ENCODE data around the gene ELMOD3. TPM values are rescaled to one million over a fixed set of nuclear protein-coding genes. Genes with fewer than 3 reads are reported as not detected.
A peak's percentile ranks its signal among the peaks of the same experiment; 100 is the strongest.

ELMOD3 gene
- total RNA-seq, 2 donors from 2014 or later: 21.4 to 38.7 TPM

- Histone ChIP-seq H3K27ac (peak overlapping the region; percentile 68 to 75), H3K36me3 (no peaks in the 10 kb centered on the region), H3K27me3 (replicated peaks; ENCODE audit: insufficient read depth) (no peaks in the 10 kb centered on the region), H3K4me3 (peak overlapping the region; percentile 53), H3K9me3 (no peaks in the 10 kb centered on the region), H3K4me1 (ENCODE audit: control insufficient read depth in 1 of 2, low read depth in 2 of 2) (peaks cover 12 to 29% of the 10 kb centered on the region in 2 donors)
- TF ChIP-seq, protein P1, sequence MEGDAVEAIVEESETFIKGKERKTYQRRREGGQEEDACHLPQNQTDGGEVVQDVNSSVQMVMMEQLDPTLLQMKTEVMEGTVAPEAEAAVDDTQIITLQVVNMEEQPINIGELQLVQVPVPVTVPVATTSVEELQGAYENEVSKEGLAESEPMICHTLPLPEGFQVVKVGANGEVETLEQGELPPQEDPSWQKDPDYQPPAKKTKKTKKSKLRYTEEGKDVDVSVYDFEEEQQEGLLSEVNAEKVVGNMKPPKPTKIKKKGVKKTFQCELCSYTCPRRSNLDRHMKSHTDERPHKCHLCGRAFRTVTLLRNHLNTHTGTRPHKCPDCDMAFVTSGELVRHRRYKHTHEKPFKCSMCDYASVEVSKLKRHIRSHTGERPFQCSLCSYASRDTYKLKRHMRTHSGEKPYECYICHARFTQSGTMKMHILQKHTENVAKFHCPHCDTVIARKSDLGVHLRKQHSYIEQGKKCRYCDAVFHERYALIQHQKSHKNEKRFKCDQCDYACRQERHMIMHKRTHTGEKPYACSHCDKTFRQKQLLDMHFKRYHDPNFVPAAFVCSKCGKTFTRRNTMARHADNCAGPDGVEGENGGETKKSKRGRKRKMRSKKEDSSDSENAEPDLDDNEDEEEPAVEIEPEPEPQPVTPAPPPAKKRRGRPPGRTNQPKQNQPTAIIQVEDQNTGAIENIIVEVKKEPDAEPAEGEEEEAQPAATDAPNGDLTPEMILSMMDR (IDR thresholded peaks at IDR 0.05): peak; percentile 100
- DNase-seq (ENCODE audit: low spot score) (peak; percentile 78), ATAC-seq (ENCODE audit: insufficient number of reproducible peaks, low FRiP score, low read depth) (peak; percentile 75)
Observed at GRCh38 chr2:85420536-85421259, 66.1 kb downstream of the ELMOD3 start.

DNA sequence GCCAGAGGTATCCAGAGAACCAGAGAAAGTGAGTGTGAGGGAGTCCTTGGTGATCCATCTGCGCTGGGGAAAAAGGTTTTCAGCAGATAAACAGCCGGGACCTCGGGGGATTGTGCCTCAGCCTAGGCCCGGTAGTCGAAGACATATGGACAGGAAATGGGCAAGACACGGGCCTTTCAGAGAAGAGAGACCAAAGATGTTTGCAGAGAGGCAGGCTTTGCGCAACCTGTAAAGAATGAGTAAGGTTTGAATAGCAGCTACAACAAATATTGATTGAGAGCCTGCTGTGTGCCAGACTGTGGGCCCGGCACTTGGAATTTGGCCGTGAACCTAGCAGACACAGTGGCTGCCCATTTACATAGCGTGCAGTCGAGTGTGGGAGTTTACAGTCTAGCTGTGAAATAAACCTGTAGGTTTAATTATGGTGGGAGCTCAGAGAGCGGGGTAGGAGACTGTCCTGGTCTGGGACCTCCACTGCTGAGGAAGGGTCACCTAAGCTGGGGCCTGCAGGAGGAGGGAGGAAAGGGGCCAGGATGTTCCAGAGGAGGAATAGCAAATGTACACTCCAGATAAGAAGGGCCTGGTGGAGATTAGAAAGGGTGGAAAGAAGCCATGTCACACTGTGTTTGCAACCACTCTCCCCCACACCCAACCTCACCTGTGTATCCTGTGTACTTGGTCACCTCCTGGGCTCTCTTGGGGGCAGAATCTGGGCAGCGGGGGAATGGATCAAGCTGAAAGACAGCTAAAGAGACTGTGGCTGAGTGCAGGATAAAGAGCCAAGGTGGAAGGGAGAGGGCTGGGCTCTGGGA, 66.9 kb downstream of the ELMOD3 start:
- ATAC-seq (ENCODE audit: insufficient number of reproducible peaks, low FRiP score, low read depth): no peak
- Histone ChIP-seq H3K9me3 (no peaks in the 10 kb centered on the region), H3K36me3 (no peaks in the 10 kb centered on the region), H3K4me3 (peak overlapping the region; percentile 53), H3K27ac (peak overlapping the region; percentile 68 to 75), H3K4me1 (ENCODE audit: control insufficient read depth in 1 of 2, low read depth in 2 of 2) (peaks cover 12 to 29% of the 10 kb centered on the region in 2 donors), H3K27me3 (replicated peaks; ENCODE audit: insufficient read depth) (no peaks in the 10 kb centered on the region)
- no peak for DNase-seq (ENCODE audit: low spot score)
- TF ChIP-seq, protein P1 (IDR thresholded peaks at IDR 0.05): no peak

DNA sequence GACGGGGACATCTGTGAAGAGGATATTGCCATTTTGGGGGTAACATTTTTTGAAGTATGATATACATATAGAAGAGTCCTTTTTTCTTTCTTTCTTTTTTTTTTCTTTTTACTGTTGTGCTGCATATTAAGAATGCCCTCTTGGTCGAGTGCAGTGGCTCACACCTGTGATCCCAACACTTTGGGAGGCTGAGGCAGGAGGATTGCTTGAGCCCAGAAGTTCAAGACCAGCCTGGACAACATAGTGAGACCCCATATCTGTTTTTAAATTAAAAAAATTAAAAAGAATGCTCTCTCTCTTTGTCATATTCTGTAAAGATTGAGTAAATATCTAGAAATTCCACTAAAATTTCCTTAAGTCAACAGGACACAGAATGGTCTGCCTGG, 67.5 kb downstream of the ELMOD3 start:
- no peak overlapping the region for H3K4me3 ChIP-seq
- no peak for DNase-seq (ENCODE audit: low spot score)
- TF ChIP-seq, protein P1 (IDR thresholded peaks at IDR 0.05): no peak
- no peak overlapping the region for H3K27ac ChIP-seq
- H3K4me1 ChIP-seq (ENCODE audit: control insufficient read depth in 1 of 2, low read depth in 2 of 2): peaks cover 12 to 29% of the 10 kb centered on the region in 2 donors
- H3K36me3 ChIP-seq: no peaks in the 10 kb centered on the region
- ATAC-seq (ENCODE audit: insufficient number of reproducible peaks, low FRiP score, low read depth): no peak
- H3K27me3 ChIP-seq (replicated peaks; ENCODE audit: insufficient read depth): no peaks in the 10 kb centered on the region
- no peaks in the 10 kb centered on the region for H3K9me3 ChIP-seq

DNA sequence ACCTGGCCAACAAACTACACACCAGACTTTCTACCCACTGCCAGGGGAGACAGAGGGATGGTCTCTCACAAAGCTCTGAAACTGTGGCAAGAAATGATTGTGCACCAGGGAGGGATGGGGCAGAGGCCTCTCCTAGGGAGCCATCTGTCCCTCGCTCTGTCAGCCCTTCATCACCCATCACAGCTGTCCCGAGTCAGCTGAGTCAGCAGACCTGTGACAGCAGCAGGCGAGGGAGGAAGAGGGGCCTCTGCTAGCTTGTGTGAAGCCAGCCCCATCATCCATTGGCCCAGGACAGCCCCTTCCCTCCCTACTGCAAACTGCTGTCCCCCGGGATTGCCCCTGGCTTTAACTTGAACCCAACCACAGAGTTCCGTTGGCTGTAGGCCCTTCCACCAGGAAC, 69.0 kb downstream of the ELMOD3 start:
- no peaks in the 10 kb centered on the region for H3K27me3 ChIP-seq (replicated peaks; ENCODE audit: insufficient read depth)
- H3K4me3 ChIP-seq: no peak overlapping the region
- H3K4me1 ChIP-seq (ENCODE audit: control insufficient read depth in 1 of 2, low read depth in 2 of 2): peaks cover 12 to 24% of the 10 kb centered on the region in 2 donors
- ATAC-seq (ENCODE audit: insufficient number of reproducible peaks, low FRiP score, low read depth) (no peak), DNase-seq (ENCODE audit: low spot score) (no peak)
- H3K27ac ChIP-seq: no peak overlapping the region
- no peaks in the 10 kb centered on the region for H3K36me3 ChIP-seq
- no peaks in the 10 kb centered on the region for H3K9me3 ChIP-seq
- TF ChIP-seq, protein P1 (IDR thresholded peaks at IDR 0.05): no peak

DNA sequence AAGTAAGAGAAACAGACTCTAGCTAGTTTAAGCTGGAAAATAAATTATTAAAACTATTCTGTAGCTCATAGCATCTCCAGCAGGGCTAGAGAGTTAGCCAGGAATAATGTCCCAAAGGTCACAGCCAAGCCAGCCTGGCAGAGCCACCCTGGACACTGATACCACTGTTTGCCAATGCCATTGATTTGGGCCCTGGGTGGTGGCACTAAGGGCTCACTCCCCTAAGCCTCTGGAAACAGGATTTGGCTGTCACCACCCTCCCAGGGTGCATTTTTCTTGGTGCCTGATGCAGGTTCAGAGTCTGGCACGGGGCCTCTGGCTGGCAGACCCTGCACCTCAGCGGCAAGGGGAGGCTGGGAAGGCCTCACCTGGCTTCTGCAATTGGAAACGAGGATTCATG, 71.0 kb downstream of the ELMOD3 start:
- H3K27me3 ChIP-seq (replicated peaks; ENCODE audit: insufficient read depth): no peaks in the 10 kb centered on the region
- H3K4me3 ChIP-seq: no peak overlapping the region
- DNase-seq (ENCODE audit: low spot score): no peak
- TF ChIP-seq, protein P1 (IDR thresholded peaks at IDR 0.05): no peak
- H3K27ac ChIP-seq: no peak overlapping the region
- H3K36me3 ChIP-seq: no peaks in the 10 kb centered on the region
- no peak for ATAC-seq (ENCODE audit: insufficient number of reproducible peaks, low FRiP score, low read depth)
- no peaks in the 10 kb centered on the region for H3K9me3 ChIP-seq
- peaks cover 4 to 11% of the 10 kb centered on the region in 2 donors for H3K4me1 ChIP-seq (ENCODE audit: control insufficient read depth in 1 of 2, low read depth in 2 of 2)

All from thoracic aorta (tissue), 2 donors.